ENCODE results near the gene PIK3CD. TPM values are rescaled to one million over a fixed set of nuclear protein-coding genes. Genes with fewer than 3 reads are reported as not detected.
"Not testable (repeated sequence)": the region's sequence is repeated elsewhere in the genome, so short reads cannot be mapped to it uniquely, and the experiment has no call there.

Gene PIK3CD
- total RNA-seq, 1 donor from 2014 or later: 1.8 TPM

DNA sequence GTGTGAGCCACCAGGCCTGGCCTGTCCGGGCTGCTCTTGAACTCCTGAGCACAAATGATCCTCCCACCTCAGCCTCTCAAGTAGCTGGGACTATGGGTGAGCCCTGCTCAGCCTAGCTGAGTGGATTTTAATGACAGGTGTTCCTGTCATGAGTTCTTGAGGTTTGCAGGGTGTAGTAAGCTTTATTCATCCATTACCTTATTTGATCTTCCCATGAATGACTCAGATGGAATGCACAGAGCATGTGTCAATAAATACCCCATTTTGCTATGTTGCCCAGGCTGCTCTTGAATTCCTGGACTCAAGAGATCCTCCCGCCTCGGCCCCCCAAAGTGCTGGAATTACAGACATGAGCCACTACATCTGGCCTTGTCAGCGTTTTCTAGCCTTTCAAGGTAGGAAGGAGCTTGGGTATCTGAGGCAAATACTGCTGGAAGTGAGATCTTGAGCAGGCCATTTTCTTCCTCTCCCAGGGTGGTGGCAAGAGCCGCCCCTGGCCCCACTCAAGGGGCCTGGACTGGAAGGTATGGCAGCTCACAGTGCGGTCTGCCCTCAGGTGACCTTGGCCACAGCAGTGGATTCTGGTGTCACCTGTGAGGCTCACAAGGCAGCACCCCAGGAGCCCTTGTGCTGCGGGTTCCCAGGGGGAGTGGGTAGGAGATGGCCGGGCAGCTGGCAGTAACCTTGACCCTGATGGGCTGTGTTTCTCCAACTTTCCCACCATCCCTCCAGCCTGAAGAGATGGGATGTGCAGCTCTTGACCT lies 20.0 kb downstream of the PIK3CD start:
- TF ChIP-seq, protein P1, sequence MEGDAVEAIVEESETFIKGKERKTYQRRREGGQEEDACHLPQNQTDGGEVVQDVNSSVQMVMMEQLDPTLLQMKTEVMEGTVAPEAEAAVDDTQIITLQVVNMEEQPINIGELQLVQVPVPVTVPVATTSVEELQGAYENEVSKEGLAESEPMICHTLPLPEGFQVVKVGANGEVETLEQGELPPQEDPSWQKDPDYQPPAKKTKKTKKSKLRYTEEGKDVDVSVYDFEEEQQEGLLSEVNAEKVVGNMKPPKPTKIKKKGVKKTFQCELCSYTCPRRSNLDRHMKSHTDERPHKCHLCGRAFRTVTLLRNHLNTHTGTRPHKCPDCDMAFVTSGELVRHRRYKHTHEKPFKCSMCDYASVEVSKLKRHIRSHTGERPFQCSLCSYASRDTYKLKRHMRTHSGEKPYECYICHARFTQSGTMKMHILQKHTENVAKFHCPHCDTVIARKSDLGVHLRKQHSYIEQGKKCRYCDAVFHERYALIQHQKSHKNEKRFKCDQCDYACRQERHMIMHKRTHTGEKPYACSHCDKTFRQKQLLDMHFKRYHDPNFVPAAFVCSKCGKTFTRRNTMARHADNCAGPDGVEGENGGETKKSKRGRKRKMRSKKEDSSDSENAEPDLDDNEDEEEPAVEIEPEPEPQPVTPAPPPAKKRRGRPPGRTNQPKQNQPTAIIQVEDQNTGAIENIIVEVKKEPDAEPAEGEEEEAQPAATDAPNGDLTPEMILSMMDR (conservative IDR thresholded peaks at IDR 0.05): no peak
- DNase-seq (ENCODE audit: extremely low spot score, unreplicated experiment): no peak
- Mint-ChIP-seq H3K27me3 (peaks cover 7% of the 10 kb centered on the region), H3K9me3 (no peaks in the 10 kb centered on the region), H3K4me1 (ENCODE audit: unreplicated experiment) (no peaks in the 10 kb centered on the region), H3K36me3 (no peaks in the 10 kb centered on the region), H3K27ac (no peak overlapping the region), H3K4me3 (no peak overlapping the region)

DNA sequence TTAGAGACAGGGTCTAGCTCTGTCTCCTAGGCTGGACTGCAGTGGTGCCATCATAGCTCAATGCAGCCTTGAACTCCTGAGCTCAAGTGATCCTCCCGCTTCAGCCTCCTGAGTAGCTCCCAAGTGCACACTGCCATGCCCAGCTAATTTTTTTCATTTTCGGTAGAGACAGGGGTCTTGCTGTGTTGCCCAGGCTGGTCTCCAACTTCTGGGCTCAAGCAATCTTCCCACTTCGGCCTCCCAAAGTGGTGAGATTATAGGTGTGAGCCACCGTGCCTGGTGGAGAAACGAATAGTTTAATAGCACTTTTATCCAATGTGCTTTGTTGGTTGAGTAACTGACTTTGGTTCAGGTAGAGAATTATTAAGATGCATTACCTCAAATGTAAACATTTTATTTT lies 20.9 kb downstream of the PIK3CD start:
- TF ChIP-seq, protein P1 (conservative IDR thresholded peaks at IDR 0.05): no peak
- Mint-ChIP-seq H3K27ac (no peak overlapping the region), H3K4me3 (no peak overlapping the region), H3K9me3 (no peaks in the 10 kb centered on the region), H3K4me1 (ENCODE audit: unreplicated experiment) (no peaks in the 10 kb centered on the region), H3K27me3 (peaks cover 7% of the 10 kb centered on the region), H3K36me3 (no peaks in the 10 kb centered on the region)
- no peak for DNase-seq (ENCODE audit: extremely low spot score, unreplicated experiment)

DNA sequence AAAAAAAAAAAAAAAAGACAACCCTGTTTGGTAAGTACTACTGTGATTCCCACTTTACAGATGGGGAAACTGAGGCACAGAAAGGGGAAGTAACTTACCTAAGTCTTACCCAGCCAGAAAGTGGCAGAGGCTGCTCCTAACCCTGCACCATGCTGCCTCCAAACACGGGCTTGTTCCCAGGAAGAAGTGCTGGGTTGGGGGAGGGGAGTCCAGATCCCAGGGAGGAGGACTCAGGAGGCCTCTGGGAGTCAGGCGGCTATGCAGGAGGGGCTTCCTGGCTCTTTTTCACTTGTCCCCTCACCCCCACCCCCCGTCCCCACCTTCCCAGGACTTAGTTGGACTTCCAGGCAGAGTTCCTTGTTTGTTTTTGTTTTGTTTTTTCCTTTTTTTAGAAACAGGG lies 23.9 kb downstream of the PIK3CD start:
- Mint-ChIP-seq H3K4me3 (no peak overlapping the region), H3K27ac (no peak overlapping the region), H3K4me1 (ENCODE audit: unreplicated experiment) (no peaks in the 10 kb centered on the region), H3K27me3 (peaks cover under 1% of the 10 kb centered on the region), H3K9me3 (no peaks in the 10 kb centered on the region), H3K36me3 (no peaks in the 10 kb centered on the region)
- TF ChIP-seq, protein P1 (conservative IDR thresholded peaks at IDR 0.05): no peak
- no peak for DNase-seq (ENCODE audit: extremely low spot score, unreplicated experiment)

DNA sequence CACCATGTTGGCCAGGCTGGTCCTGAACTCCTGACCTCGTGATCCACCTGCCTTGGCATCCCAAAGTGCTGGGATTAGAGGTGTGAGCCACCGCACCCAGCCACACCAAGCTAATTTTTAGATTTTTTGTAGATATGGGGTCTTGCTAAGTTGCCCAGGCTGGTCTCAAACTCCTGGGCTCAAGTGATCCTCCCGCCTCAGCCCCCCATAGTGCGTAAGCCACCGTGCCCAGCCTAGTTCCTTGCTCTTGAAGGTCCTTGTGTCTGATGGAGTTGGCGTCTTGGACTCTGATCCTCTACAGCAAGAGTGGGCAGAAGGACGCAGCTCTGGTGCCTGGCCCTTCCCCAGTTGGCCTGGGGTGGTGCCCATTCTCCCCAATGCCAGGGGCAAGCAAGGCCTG lies 24.6 kb downstream of the PIK3CD start:
- H3K4me1 Mint-ChIP-seq (ENCODE audit: unreplicated experiment); H3K4me3 Mint-ChIP-seq; H3K27ac Mint-ChIP-seq; H3K9me3 Mint-ChIP-seq; DNase-seq (ENCODE audit: extremely low spot score, unreplicated experiment); H3K27me3 Mint-ChIP-seq; H3K36me3 Mint-ChIP-seq: not testable (repeated sequence)

DNA sequence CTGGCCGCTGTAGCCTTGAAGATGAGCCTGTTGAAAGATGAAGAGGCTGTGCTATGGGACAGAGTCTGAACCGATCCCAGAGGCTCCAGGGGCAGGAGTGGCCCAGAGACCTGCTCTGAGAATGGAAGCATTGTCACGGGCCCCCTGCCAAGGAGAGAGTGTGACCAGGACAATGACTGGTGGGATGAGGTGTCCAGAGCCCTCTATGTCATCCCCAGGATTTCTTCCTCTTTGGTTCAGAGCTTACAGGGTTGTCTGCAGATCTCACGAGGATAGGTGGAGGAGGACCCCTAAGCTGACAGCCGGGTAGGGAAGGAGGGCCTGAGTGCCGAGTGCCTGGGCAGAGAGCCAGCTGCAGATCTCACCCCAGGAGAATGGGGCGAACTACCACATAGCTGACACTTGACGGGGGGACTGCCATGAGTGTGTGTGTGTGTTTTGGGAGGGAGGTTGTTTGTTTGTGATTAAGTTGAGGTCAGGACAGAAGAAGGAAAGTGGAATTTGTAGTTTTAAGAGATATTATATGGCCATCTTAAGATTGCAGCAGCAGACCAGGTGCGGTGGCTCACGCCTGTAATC lies 25.4 kb downstream of the PIK3CD start:
- Mint-ChIP-seq H3K36me3 (no peaks in the 10 kb centered on the region), H3K4me1 (ENCODE audit: unreplicated experiment) (no peaks in the 10 kb centered on the region), H3K9me3 (no peaks in the 10 kb centered on the region), H3K27ac (no peak overlapping the region), H3K4me3 (no peak overlapping the region), H3K27me3 (no peaks in the 10 kb centered on the region)
- no peak for DNase-seq (ENCODE audit: extremely low spot score, unreplicated experiment)
- TF ChIP-seq, protein P1 (conservative IDR thresholded peaks at IDR 0.05): no peak

DNA sequence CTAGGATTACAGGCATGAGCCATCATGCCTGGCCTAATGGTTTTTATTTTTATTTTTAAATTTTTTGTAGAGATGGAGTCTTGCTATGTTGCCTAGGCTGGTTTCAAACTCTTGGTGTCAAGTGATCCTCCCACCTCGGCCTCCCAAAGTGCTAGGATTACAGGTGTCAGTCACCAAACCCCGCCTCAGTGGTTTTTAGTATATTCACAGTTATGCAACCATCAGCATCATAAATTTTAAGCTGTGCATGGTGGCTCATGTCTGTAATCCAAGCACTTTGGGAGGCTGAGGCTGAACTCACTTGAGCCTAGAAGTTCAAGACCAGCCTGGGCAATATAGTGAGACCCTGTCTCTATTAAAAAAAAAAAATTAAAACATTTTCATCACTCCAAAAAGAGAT lies 28.6 kb downstream of the PIK3CD start:
- no peaks in the 10 kb centered on the region for H3K27me3 Mint-ChIP-seq
- H3K27ac Mint-ChIP-seq: no peak overlapping the region
- H3K36me3 Mint-ChIP-seq: no peaks in the 10 kb centered on the region
- DNase-seq (ENCODE audit: extremely low spot score, unreplicated experiment): no peak
- no peak overlapping the region for H3K4me3 Mint-ChIP-seq
- no peaks in the 10 kb centered on the region for H3K4me1 Mint-ChIP-seq (ENCODE audit: unreplicated experiment)
- TF ChIP-seq, protein P1 (conservative IDR thresholded peaks at IDR 0.05): no peak
- no peaks in the 10 kb centered on the region for H3K9me3 Mint-ChIP-seq

Measured in type B pancreatic cell (in vitro differentiated cells).